Transverse colon (tissue), 3 donors: Measurements from ENCODE around the gene FER.

Experiments
- CTCF ChIP-seq, 5 experiments: fragments of 200-600 bp in 3 of 5; fragments of 450-650 bp in 2 of 5; sonication (generic) in 3 of 5; IDR thresholded peaks; 1 replicate in 2 of 5; 2 replicates in 3 of 5; pipeline ENCODE4 v1.5.1; 2016 to 2017; ENCODE audit warnings: antibody characterized with exemption in 5 of 5, inconsistent platforms in 3 of 5, mild to moderate bottlenecking in 2 of 5, moderate library complexity in 1 of 5
- EP300 ChIP-seq: sonication (generic); formaldehyde crosslinking; IDR thresholded peaks from one replicate; pipeline ENCODE4 v1.6.1; 2017; ENCODE audit warnings: antibody characterized with exemption, low read depth
- POLR2A ChIP-seq: fragments of 450-650 bp; IDR thresholded peaks from one replicate; pipeline ENCODE4 v1.6.1; 2016; ENCODE audit warnings: antibody characterized with exemption, mild to moderate bottlenecking, moderate library complexity

- TF ChIP-seq CTCF (IDR thresholded peaks at IDR 0.05), result no peak
- no peak for TF ChIP-seq POLR2A
- no peak for TF ChIP-seq EP300
Observed at GRCh38 chr5:109016300-109016699, 268.6 kb downstream of the FER start.
